Mesenchymal stem cell (in vitro differentiated cells and primary cell): Measurements from ENCODE around the gene RGSL1. TPM values are rescaled to one million over a fixed set of nuclear protein-coding genes. Genes with fewer than 3 reads are reported as not detected.

Experiments
- DNase-seq: peaks from one replicate; pipeline ENCODE4 v3.0.0-alpha.2; 2013
- H2AFZ ChIP-seq: one replicate; pipeline ENCODE4 v1.6.1; 2013; ENCODE audit warnings: low read depth, mild to moderate bottlenecking, control low read depth, inconsistent platforms, low read length, moderate library complexity
- H2AK5ac ChIP-seq: 2 replicates; pipeline ENCODE4 v1.6.1; 2013; ENCODE audit warnings: low read length, moderate library complexity, mild to moderate bottlenecking, inconsistent platforms; ENCODE audit not compliant: severe bottlenecking
- H2BK120ac ChIP-seq: one replicate; pipeline ENCODE4 v1.6.1; 2013; ENCODE audit warnings: low read depth, mild to moderate bottlenecking, inconsistent platforms, low read length, moderate library complexity
- H2BK12ac ChIP-seq, 2 experiments: one replicate each; pipeline ENCODE4 v1.6.1; 2013; ENCODE audit warnings: inconsistent platforms in 2 of 2, low read length in 2 of 2, mild to moderate bottlenecking in 2 of 2, moderate library complexity in 2 of 2, control low read depth in 1 of 2
- H2BK15ac ChIP-seq: one replicate; pipeline ENCODE4 v1.6.1; 2013; ENCODE audit warnings: mild to moderate bottlenecking, low read depth, inconsistent platforms; ENCODE audit not compliant: poor library complexity, severe bottlenecking
- H2BK5ac ChIP-seq: 2 replicates; pipeline ENCODE4 v1.6.1; 2013; ENCODE audit warnings: low read depth, mild to moderate bottlenecking, low read length, control low read depth, inconsistent platforms; ENCODE audit not compliant: poor library complexity, severe bottlenecking
- H3K14ac ChIP-seq, 2 experiments: one replicate each; pipeline ENCODE4 v1.6.1; 2013; ENCODE audit warnings: inconsistent platforms in 2 of 2, low read length in 2 of 2, control low read depth in 1 of 2, mild to moderate bottlenecking in 1 of 2, moderate library complexity in 1 of 2
- H3K18ac ChIP-seq, 2 experiments: one replicate each; pipeline ENCODE4 v1.6.1; 2013; ENCODE audit warnings: inconsistent platforms in 2 of 2, low read length in 2 of 2, control low read depth in 1 of 2, low read depth in 1 of 2, mild to moderate bottlenecking in 1 of 2
- H3K23ac ChIP-seq, 2 experiments: one replicate each; pipeline ENCODE4 v1.6.1; 2013; ENCODE audit warnings: inconsistent platforms in 2 of 2, low read length in 2 of 2, mild to moderate bottlenecking in 2 of 2, moderate library complexity in 2 of 2, control low read depth in 1 of 2
- H3K27ac ChIP-seq: 2 replicates; pipeline ENCODE4 v1.5.1; 2013; ENCODE audit warnings: mild to moderate bottlenecking, moderate library complexity, low read length, control low read depth, inconsistent platforms; ENCODE audit not compliant: poor library complexity, severe bottlenecking
- H3K27me3 ChIP-seq, 2 experiments: 2 replicates each; pipeline versions ENCODE4 v1.6.1 to v1.7.0; 2013; ENCODE audit warnings: low read length in 2 of 2, mild to moderate bottlenecking in 2 of 2, moderate library complexity in 2 of 2, control low read depth in 1 of 2, inconsistent platforms in 1 of 2; ENCODE audit not compliant: control insufficient read depth in 1 of 2, insufficient read depth in 1 of 2
- H3K36me3 ChIP-seq, 2 experiments: 2 replicates each; pipeline versions ENCODE4 v1.6.1 to v1.7.0; 2013; ENCODE audit warnings: low read length in 2 of 2, control low read depth in 1 of 2, inconsistent platforms in 1 of 2, low read depth in 1 of 2, mild to moderate bottlenecking in 1 of 2; ENCODE audit not compliant: insufficient read depth in 2 of 2, control insufficient read depth in 1 of 2
- H3K4ac ChIP-seq, 2 experiments: one replicate each; pipeline ENCODE4 v1.6.1; 2013; ENCODE audit warnings: inconsistent platforms in 2 of 2, low read length in 2 of 2, mild to moderate bottlenecking in 2 of 2, moderate library complexity in 2 of 2, control low read depth in 1 of 2, low read depth in 1 of 2
- H3K4me1 ChIP-seq: 2 replicates; pipeline ENCODE4 v1.6.1; 2013; ENCODE audit warnings: low read depth, low read length, control low read depth; ENCODE audit not compliant: control insufficient read depth, insufficient read depth
- H3K4me2 ChIP-seq: 2 replicates; pipeline ENCODE4 v1.6.1; 2013; ENCODE audit warnings: low read length, mild to moderate bottlenecking, inconsistent platforms; ENCODE audit not compliant: poor library complexity, severe bottlenecking
- H3K4me3 ChIP-seq, 2 experiments: 2 replicates each; pipeline versions ENCODE4 v1.5.1 to v1.7.0; 2013; ENCODE audit warnings: low read length in 2 of 2, mild to moderate bottlenecking in 2 of 2, control low read depth in 1 of 2, low read depth in 1 of 2; ENCODE audit not compliant: insufficient read depth in 1 of 2
- H3K79me1 ChIP-seq: replicated peaks from 2 replicates; pipeline ENCODE4 v1.6.1; 2013; ENCODE audit warnings: mild to moderate bottlenecking, control low read depth, low read length, inconsistent platforms; ENCODE audit not compliant: poor library complexity, severe bottlenecking
- H3K9ac ChIP-seq: 2 replicates; pipeline ENCODE4 v1.7.0; 2013; ENCODE audit warnings: mild to moderate bottlenecking, low read length, moderate library complexity
- H3K9me3 ChIP-seq: 2 replicates; pipeline ENCODE4 v1.7.0; 2013; ENCODE audit warnings: mild to moderate bottlenecking, low read length; ENCODE audit not compliant: control insufficient read depth
- H4K8ac ChIP-seq: one replicate; pipeline ENCODE4 v1.6.1; 2013; ENCODE audit warnings: inconsistent platforms, mild to moderate bottlenecking, low read length, moderate library complexity
- H4K91ac ChIP-seq: one replicate; pipeline ENCODE4 v1.6.1; 2013; ENCODE audit warnings: mild to moderate bottlenecking, low read length, inconsistent platforms
- WGBS: methylation state at CpG from one replicate; pipeline ENCODE4 v1.1.7; 2013; ENCODE audit warnings: mixed read lengths; 5-methylcytosine and 5-hydroxymethylcytosine counted together
- polyA plus RNA-seq, 2 experiments: library from polyadenylated mRNA; stranded (reverse); fragments of 200-250 nt; gene quantifications; one replicate each; pipeline ENCODE4 v1.2.3, GENCODE V29; 2013

The RGSL1 gene
- not detected for polyA plus RNA-seq (2013, experiment 1 of 2)
- polyA plus RNA-seq (2013, experiment 2 of 2), result not detected

DNA sequence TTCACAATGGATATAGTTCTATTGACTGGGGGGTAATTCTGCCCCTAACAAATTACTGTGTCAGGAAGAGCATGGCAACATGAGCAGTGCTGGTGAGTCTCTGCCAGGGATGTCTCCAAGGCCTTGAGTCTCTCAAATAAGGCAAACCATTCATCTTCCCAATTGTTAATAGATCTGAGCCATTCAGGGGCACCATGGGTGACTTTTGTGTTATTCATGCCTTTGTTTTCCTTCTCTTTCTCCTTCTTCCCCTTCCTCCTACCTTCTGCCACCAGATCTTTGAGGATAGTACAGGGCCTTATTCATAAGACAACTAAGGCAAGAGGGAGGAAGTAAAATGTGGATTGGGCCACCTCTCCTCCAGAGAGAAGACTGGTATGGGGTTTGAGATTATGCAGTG is at the start of gene RGSL1:
TSS of gene RGSL1 (plus strand) at position 60 of the 400 bp plus-strand sequence. CDS start at position 80, 20 bp downstream.
- H2BK12ac ChIP-seq, result no peak within 1 kb of the TSS
- H3K4me3 ChIP-seq, result no peak within 1 kb of the TSS
- no peak within 1 kb of the TSS for H3K18ac ChIP-seq
- H3K4ac ChIP-seq, result no peak within 1 kb of the TSS
- DNase-seq, result no peak
- H3K4me1 ChIP-seq, result no peaks in the 10 kb centered on the region
- no peak within 1 kb of the TSS for H2BK120ac ChIP-seq
- H3K9ac ChIP-seq, result no peak within 1 kb of the TSS
- no peak within 1 kb of the TSS for H4K91ac ChIP-seq
- no peak within 1 kb of the TSS for H2BK5ac ChIP-seq
- H3K9me3 ChIP-seq, result no peaks in the 10 kb centered on the region
- H3K23ac ChIP-seq, result no peak within 1 kb of the TSS
- no peaks in the 10 kb centered on the region for H3K36me3 ChIP-seq
- no peaks in the 10 kb centered on the region for H3K79me1 ChIP-seq
- no peak within 1 kb of the TSS for H2AK5ac ChIP-seq
- H3K4me2 ChIP-seq, result no peak within 1 kb of the TSS
- H3K27ac ChIP-seq, result no peak within 1 kb of the TSS
- peaks cover 0 to 8% of the 10 kb centered on the region in 2 experiments for H3K27me3 ChIP-seq
- H2AFZ ChIP-seq, result no peak within 1 kb of the TSS
- no peak within 1 kb of the TSS for H3K14ac ChIP-seq
- H2BK15ac ChIP-seq, result no peak within 1 kb of the TSS
- no peak within 1 kb of the TSS for H4K8ac ChIP-seq

DNA sequence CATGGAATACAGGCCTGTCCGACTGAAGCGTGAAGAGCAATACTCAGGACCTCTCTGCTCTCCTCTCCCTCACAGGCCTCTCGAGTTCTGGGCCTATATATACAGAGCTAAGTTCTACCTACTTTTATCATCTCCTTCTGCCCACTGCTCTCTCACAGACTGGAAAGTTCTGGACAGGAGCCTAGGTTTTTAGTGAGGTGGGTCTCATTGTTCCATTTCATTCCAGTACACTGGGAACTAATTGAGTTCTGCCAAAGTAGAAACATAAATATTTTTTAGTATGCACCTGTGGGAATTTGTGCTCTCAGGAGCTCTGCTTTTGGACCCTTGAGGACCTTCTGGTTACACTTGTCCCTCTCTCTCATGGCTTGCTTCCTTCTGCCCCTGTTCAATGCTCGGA is 49.4 kb upstream of the RGSL1 start, which contains the start of gene TEDDM1:
TSS of gene TEDDM1 (minus strand) at position 101 of the 400 bp plus-strand sequence. CDS start 182 bp downstream, outside the sequence.
- no peak within 1 kb of the TSS for H3K27ac ChIP-seq
- no peak within 1 kb of the TSS for H2BK5ac ChIP-seq
- no peaks in the 10 kb centered on the region for H3K9me3 ChIP-seq
- H2BK15ac ChIP-seq, result no peak within 1 kb of the TSS
- H3K36me3 ChIP-seq, result no peaks in the 10 kb centered on the region
- no peaks in the 10 kb centered on the region for H3K4me1 ChIP-seq
- no peak within 1 kb of the TSS for H3K14ac ChIP-seq
- no peak within 1 kb of the TSS for H4K8ac ChIP-seq
- H3K4ac ChIP-seq, result no peak within 1 kb of the TSS
- no peaks in the 10 kb centered on the region for H3K27me3 ChIP-seq
- H3K79me1 ChIP-seq, result no peaks in the 10 kb centered on the region
- no peak within 1 kb of the TSS for H2AK5ac ChIP-seq
- H3K4me3 ChIP-seq, result no peak within 1 kb of the TSS
- no peak within 1 kb of the TSS for H3K9ac ChIP-seq
- H2AFZ ChIP-seq, result no peak within 1 kb of the TSS
- no peak within 1 kb of the TSS for H4K91ac ChIP-seq
- no peak for DNase-seq
- no peak within 1 kb of the TSS for H2BK12ac ChIP-seq
- no peak within 1 kb of the TSS for H3K23ac ChIP-seq
- H3K18ac ChIP-seq, result no peak within 1 kb of the TSS
- H2BK120ac ChIP-seq, result no peak within 1 kb of the TSS
- WGBS, result 95% methylated on average over 3 of the region's 4 CpGs
- no peak within 1 kb of the TSS for H3K4me2 ChIP-seq

DNA sequence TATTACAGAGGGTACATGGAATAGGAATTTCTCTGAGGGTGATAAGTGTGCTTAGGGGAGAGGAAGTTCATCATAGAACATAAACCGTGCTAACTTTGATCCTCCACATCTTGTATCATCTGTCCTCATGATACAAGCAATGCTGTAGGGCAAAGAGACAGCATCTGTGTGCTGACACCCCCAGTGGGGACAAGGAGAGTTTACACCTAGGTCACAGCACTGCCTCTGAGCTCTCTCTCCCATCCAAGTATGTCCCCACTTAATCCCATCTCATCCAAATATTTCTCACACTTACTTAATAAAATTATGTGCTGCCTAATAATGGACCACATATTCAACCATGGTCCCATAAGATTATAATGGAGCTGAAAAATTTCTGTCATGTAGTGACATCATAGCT is 45.2 kb upstream of the RGSL1 start:
- Histone ChIP-seq H3K4me2 (no peak overlapping the region), H3K27me3 (peaks cover 0 to 10% of the 10 kb centered on the region in 2 experiments), H2BK15ac (no peak overlapping the region), H3K18ac (no peak overlapping the region), H2AK5ac (no peak overlapping the region), H3K23ac (no peak overlapping the region), H3K14ac (no peak overlapping the region), H3K79me1 (no peaks in the 10 kb centered on the region), H3K4me3 (no peak overlapping the region), H2BK12ac (no peak overlapping the region), H2BK120ac (no peak overlapping the region), H4K8ac (no peak overlapping the region), H2AFZ (no peak overlapping the region), H3K4ac (no peak overlapping the region), H3K9me3 (no peaks in the 10 kb centered on the region), H4K91ac (no peak overlapping the region), H2BK5ac (no peak overlapping the region), H3K9ac (no peak overlapping the region), H3K4me1 (no peaks in the 10 kb centered on the region), H3K36me3 (no peaks in the 10 kb centered on the region), H3K27ac (no peak overlapping the region)
- DNase-seq, result no peak
- WGBS, result 58% methylated on average over 1 of the region's 1 CpG

DNA sequence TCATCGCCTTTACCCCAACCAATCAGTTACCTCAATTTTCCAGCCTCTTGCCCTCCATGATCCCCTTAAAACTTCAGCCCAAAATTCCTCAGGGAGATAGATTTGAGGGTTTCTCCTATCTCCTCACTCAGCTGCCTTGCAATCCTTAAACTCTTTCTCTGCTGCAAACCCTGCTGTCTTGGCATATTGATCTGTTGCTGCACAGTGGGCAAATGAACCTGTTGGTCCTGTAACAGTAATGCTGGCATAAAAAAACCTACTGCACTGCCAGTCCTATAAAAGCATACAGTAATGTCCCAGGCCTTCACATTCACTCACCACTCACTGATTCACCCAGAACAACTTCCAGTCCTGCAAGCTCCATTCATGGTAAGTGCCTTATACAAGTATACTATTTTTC is 44.4 kb upstream of the RGSL1 start:
- Histone ChIP-seq H4K91ac (no peak overlapping the region), H3K9me3 (no peaks in the 10 kb centered on the region), H3K18ac (no peak overlapping the region), H3K9ac (no peak overlapping the region), H3K4me1 (no peaks in the 10 kb centered on the region), H2AFZ (no peak overlapping the region), H3K27ac (no peak overlapping the region), H3K4ac (no peak overlapping the region), H3K14ac (no peak overlapping the region), H4K8ac (no peak overlapping the region), H3K79me1 (no peaks in the 10 kb centered on the region), H3K27me3 (peaks cover 0 to 10% of the 10 kb centered on the region in 2 experiments), H2BK120ac (no peak overlapping the region), H2BK15ac (no peak overlapping the region), H3K4me3 (no peak overlapping the region), H3K23ac (no peak overlapping the region), H3K4me2 (no peak overlapping the region), H3K36me3 (no peaks in the 10 kb centered on the region), H2BK12ac (no peak overlapping the region), H2AK5ac (no peak overlapping the region), H2BK5ac (no peak overlapping the region)
- DNase-seq, result no peak
- 100% methylated on average over 1 of the region's 1 CpG for WGBS
